Superior temporal gyrus (tissue), 1 donor: ENCODE data around the gene PAQR8.

Experiments used
- DNase-seq: peaks from one replicate; pipeline ENCODE4 v3.0.0-alpha.2; 2016; ENCODE audit errors: extremely low spot score

Gene PAQR8, protein sequence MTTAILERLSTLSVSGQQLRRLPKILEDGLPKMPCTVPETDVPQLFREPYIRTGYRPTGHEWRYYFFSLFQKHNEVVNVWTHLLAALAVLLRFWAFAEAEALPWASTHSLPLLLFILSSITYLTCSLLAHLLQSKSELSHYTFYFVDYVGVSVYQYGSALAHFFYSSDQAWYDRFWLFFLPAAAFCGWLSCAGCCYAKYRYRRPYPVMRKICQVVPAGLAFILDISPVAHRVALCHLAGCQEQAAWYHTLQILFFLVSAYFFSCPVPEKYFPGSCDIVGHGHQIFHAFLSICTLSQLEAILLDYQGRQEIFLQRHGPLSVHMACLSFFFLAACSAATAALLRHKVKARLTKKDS

GRCh38 chr6:52361945-52362442 lies at the start of gene PAQR8:
TSS of gene PAQR8 (plus strand) at chr6:52362151. CDS start at chr6:52403214, 41,063 bp downstream.
- DNase-seq, result peak; percentile 84

GRCh38 chr6:52312461-52312860 lies 49.5 kb upstream of the PAQR8 start:
- DNase-seq, result peak; percentile 68

DNA sequence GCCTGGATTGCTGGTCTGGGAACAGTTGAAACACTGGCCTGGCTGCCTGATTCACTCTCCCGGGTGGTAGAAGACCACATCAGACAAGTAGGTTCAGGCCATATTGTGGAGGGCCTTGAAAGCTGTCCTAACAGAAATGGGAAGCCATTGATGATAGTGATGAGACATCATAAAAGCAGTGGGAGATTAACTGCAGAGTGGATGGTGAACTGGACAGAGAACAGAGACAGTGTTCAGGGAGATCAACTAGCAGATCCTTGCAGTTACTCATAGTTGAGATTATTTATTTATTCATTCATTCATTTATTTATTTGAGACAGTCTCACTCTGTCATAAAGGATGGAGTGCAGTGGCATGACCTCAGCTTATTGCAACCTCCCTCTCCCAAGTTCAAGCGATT lies 47.2 kb upstream of the PAQR8 start:
- DNase-seq, result no peak

GRCh38 chr6:52317211-52317610 lies 44.7 kb upstream of the PAQR8 start:
- no peak for DNase-seq

DNA sequence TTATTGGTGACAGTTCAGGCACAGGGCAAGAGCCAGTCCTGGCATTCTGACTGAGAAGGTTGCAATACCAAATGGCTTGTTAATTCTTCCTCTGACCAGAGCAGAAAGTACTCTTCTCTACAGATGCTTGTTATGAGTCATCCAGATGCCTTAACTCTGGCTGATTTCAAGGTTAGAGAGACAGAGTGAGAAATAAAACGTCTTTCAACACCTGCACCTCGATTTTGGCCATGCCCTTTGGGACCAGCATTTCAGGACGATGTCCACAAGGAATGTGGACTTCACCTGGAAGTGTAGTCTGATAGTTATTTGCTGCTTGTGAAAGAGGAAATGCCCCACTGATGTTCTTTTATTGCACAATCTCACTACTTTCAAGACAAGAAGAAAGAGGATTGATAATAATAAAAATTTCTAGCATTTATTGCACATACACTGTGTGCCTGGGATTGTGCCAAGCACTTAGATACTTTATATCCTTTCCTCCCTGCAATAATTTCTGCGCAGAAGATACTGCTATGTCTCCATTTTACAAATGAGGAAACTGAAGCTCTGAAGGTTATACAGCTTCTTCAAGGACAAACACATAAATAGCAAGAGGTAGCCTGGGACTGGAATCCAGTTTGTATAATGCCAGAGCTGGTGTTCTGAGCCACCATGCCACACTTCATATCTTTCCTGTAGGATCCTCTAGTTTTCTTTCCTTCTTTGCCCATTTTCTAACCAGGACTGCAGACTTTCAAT lies 43.9 kb upstream of the PAQR8 start:
- DNase-seq, result no peak

GRCh38 chr6:52324189-52324588 lies 37.8 kb upstream of the PAQR8 start:
- no peak for DNase-seq

DNA sequence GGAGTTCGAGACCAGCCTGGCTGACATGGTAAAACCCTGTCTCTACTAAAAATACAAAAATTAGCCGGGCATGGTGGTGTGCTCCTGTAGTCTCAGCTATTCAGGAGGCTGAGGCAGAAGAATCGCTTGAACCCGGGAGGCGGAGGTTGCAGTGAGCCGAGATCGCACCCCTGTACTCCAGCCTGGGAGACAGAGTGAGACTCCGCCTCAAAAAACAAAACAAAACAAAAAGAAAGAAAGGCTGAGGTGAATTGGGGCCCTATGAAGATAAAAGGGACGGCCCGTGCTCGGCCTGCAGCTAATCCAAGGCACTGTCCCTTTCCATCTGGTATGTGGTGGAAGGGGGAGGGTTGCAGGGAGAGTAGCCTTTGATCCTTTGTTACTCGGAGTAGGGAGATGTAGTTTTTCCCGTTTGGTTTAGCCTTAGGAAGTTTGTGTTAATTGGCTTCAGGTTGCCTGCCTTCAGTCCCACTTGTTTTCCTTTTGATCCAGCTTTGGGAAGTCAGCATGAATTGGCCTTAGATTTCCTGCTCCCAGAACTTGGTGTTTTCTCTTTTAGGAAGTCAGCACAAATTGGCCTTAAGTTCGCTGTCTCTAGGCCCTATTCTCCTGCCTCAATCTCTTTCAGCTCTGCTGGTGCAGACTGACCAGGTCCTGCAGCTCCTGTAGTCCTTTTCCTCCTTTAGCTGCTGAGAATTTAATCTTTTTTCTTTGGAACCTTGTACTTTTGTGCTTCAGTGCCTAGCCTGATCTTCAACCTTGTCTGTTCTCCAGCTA lies 36.1 kb upstream of the PAQR8 start:
- DNase-seq, result no peak

GRCh38 chr6:52326540-52327364 lies 35.2 kb upstream of the PAQR8 start:
- no peak for DNase-seq

- DNase-seq, result no peak
Observed at GRCh38 chr6:52328303-52328662, 33.7 kb upstream of the PAQR8 start.

DNA sequence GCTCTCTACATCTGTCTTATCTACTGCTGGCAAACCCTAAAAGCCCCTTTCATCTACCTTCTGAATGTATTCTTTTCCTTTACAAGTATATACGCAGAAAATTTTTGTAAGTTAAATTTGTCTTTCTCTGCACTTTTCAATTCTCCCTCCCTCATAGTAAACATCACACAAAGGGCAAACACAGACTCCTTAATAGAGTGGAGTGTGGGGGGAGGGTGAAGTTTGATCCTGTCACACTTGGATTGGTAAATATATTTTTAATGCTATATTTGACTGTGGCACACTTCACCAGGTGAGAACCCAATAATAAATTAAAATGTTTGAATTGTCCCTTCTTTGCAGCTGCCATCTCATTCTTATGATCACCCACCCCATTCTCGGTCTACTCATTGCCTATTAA lies 33.2 kb upstream of the PAQR8 start:
- DNase-seq, result no peak

DNA sequence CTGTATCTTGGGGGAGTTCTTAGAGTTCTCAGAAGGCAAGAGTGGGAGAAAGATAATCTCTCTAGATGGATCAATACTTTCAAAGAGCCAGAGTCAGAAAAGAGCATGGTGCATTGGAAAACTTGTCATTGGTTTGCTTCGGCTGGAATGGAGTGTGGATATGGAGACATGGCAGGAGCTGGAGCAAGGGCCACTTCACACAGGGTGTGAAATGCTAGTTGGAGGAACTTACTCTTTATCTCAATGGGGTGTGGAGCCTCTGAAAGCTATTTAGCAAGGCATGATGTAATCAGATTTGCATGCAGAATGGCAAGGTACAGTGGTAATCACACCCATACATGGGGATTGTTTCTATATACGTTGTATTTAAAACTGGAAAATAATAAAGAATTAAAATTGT lies 31.5 kb upstream of the PAQR8 start:
- DNase-seq, result no peak

DNA sequence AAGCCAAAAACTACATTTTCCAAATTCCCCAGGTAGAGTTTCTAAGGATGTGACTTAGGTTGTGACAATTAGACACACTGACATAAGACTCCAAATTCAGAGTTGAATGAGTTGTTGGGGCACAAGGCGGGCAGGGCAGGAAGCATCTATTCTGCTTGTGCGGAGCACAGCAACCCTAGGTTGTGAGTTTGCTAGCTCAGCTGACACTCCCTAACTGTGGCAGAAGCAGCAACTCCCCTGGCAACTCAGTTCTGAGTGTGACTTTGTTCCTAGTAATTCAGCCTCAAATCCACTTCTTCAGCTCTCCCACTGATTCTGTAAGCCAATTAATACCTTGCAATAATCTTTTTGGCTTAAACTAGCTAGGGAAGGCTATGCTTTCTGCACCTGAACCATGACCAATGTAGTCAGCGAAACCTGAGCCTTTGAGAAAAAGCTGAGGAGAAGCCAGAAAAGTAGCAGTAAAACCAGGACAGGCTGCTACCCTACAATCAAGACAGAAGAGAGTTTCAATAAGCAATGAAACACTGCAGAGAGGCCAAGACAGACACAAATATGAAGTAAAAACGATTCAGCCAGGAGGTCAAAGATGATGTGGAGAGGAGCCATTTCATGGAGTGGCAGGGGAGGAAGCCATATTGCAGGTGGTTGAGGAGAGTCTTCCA lies 30.0 kb upstream of the PAQR8 start:
- DNase-seq, result no peak

DNA sequence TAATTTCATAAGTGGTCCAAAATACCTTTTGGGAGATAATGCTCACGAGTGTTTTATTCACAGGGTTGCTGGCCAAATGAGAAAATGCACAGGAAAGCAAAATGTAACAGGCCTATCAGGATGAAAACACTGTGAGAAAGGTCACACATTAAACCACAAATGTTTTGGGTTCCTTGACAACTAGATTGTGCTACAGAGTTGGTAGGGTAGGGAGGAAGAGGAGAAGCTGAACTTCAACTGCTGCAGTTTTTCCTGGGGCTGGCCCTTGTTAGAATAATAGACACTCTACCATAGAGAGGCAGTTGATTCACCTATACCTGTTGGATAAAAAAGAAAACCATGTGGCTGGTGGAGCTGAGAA lies 28.1 kb upstream of the PAQR8 start:
- DNase-seq, result no peak

DNA sequence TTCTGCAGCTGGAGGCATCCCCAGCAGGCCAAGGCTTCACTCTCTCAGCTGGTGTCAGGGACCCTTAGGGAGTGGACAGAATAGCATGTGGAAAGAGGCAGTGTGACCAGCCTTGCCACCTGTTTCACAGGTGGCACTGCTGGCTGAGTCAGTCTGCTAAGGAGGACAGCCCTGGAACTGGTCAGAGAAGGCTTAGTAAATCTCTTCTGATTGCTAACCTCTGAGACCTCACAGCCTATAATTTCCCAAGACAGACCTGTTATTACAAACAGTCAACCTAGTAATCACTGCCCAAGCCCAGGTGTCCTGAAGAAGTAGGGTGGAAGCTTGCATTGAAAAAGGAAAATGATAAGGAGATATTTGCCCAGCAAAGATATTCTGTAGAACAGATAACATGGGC lies 26.4 kb upstream of the PAQR8 start:
- DNase-seq, result no peak

- no peak for DNase-seq
Observed at GRCh38 chr6:52336919-52337561, 24.9 kb upstream of the PAQR8 start.

GRCh38 chr6:52337633-52338290 lies 24.2 kb upstream of the PAQR8 start:
- DNase-seq, result peak; percentile 51

DNA sequence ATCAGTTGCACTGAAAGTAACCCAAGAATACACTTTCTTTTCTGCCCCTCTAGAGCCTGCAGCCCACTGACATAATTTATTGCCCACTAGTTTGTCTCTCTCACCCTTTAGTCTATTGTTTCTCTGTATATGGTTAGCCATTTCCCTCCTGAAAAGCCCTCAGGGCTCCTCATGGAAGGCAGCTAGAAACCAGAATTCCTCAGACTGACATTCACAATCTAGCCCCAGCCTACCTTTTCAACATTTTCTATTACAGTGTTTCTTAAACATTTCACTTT lies 21.4 kb upstream of the PAQR8 start:
- no peak for DNase-seq

DNA sequence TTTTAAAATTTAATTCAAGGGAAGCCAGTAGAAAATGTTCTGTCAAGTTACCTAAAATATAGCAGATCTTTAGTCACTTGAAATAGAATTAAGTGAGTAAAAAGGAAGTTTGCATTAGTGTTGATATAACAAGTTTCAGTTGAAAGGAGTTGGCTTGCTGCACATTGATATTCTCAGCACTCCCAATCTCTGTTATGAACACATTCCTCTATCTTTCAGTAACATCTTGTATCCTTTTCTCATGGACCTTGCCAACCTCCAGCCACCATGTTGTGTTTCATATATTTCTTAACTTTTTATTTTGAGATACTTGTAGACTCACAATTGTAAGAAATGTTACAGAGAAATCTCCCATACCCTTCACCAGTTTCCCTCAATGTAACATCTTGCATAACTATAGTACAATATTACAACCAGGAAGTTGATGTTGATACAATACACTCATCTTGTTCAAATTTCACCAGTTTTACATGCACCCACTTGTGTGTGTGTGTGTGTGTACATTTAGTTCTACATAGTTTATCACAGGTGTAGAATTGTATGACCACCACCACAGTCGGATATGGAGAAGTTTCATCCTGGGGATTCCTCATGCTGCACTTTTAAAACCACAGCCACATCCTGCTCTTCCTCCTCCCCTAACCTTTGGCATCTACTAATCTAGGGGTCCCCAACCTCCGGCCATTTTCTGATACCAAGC lies 20.2 kb upstream of the PAQR8 start:
- DNase-seq, result peak; percentile 51

GRCh38 chr6:52345311-52345710 lies 16.6 kb upstream of the PAQR8 start:
- no peak for DNase-seq

DNA sequence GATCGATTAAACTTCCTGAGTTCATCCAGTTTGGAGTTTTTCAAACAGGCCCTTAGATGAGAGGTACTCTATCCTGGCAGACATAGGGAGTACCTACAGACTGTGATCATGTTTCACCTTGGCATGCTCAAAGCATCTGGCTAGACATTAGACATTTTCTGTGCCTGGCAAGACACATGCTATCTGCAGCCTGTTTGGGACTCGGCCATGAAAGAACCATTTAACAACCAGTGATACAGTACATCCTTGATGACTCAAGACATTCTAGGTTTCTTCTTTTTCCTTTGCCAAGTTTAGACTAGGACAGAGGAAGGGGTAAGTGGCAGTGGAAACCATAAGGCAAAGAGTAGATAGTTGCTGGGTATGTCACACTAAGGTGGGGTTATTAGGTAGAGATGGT lies 15.4 kb upstream of the PAQR8 start:
- no peak for DNase-seq
